Neural progenitor cell (in vitro differentiated cells): Measurements from ENCODE around the gene ELOVL6. TPM values are rescaled to one million over a fixed set of nuclear protein-coding genes. Genes with fewer than 3 reads are reported as not detected.
"Not testable (repeated sequence)": the region's sequence is repeated elsewhere in the genome, so short reads cannot be mapped to it uniquely, and the experiment has no call there.

Source experiments
- DNase-seq: peaks from one replicate; pipeline ENCODE4 v3.0.0-alpha.2; 2016; ENCODE audit warnings: low spot score
- H2AFZ ChIP-seq: fragments of 200-600 bp; sonication (generic); replicated peaks from 2 replicates; pipeline ENCODE4 v1.6.1; 2016; ENCODE audit warnings: antibody characterized with exemption
- H3F3A ChIP-seq: fragments of 200-600 bp; sonication (generic); 2 replicates; pipeline ENCODE4 v1.6.1; 2016; ENCODE audit warnings: antibody characterized with exemption, low read depth
- H3K27ac ChIP-seq: fragments of 200-600 bp; sonication (generic); 2 replicates; pipeline ENCODE4 v1.5.1; 2016; ENCODE audit warnings: mild to moderate bottlenecking
- H3K27me3 ChIP-seq: fragments of 200-600 bp; sonication (generic); 2 replicates; pipeline ENCODE4 v1.6.1; 2016; ENCODE audit warnings: mild to moderate bottlenecking, moderate library complexity
- H3K36me3 ChIP-seq: fragments of 200-600 bp; sonication (generic); 2 replicates; pipeline ENCODE4 v1.5.1; 2016
- H3K4me1 ChIP-seq: fragments of 200-600 bp; sonication (generic); 2 replicates; pipeline ENCODE4 v1.6.1; 2016; ENCODE audit warnings: mixed run types
- H3K4me2 ChIP-seq: fragments of 200-600 bp; sonication (generic); 2 replicates; pipeline ENCODE4 v1.6.1; 2016
- H3K4me3 ChIP-seq: fragments of 200-600 bp; sonication (generic); 2 replicates; pipeline ENCODE4 v1.5.1; 2016
- H3K79me2 ChIP-seq: fragments of 200-600 bp; sonication (generic); 2 replicates; pipeline ENCODE4 v1.6.1; 2016; ENCODE audit warnings: low read depth
- H3K9ac ChIP-seq: fragments of 200-600 bp; sonication (generic); 2 replicates; pipeline ENCODE4 v1.6.1; 2016
- H3K9me3 ChIP-seq: fragments of 200-600 bp; sonication (generic); 2 replicates; pipeline ENCODE4 v1.5.1; 2016; ENCODE audit warnings: low read depth
- H4K20me1 ChIP-seq: fragments of 200-600 bp; sonication (generic); 2 replicates; pipeline ENCODE4 v1.6.1; 2016; ENCODE audit warnings: low read depth
- H3K27ac Mint-ChIP-seq: 3 replicates; pipeline ENCODE4 v1.8.0; 2021; ENCODE audit warnings: mixed read lengths
- H3K27me3 Mint-ChIP-seq: 2 replicates; pipeline ENCODE4 v1.8.0; 2022; ENCODE audit warnings: low read depth, mild to moderate bottlenecking, inconsistent platforms, moderate library complexity, mixed read lengths; ENCODE audit not compliant: insufficient read depth
- H3K36me3 Mint-ChIP-seq: 3 replicates; pipeline ENCODE4 v1.8.0; 2021; ENCODE audit warnings: mixed read lengths
- H3K4me1 Mint-ChIP-seq: 3 replicates; pipeline ENCODE4 v1.8.0; 2021; ENCODE audit warnings: mixed read lengths
- H3K4me3 Mint-ChIP-seq: 3 replicates; pipeline ENCODE4 v1.8.0; 2021; ENCODE audit warnings: mild to moderate bottlenecking, moderate library complexity, mixed read lengths
- H3K9me3 Mint-ChIP-seq: 3 replicates; pipeline ENCODE4 v1.8.0; 2020; ENCODE audit warnings: mixed read lengths
- EZH2 ChIP-seq: fragments of 200-600 bp; sonication (generic); IDR thresholded peaks from 2 replicates; pipeline ENCODE4 v1.6.1; 2017; ENCODE audit warnings: antibody characterized with exemption, mild to moderate bottlenecking, moderate library complexity
- EZH2phosphoT487 ChIP-seq: fragments of 200-600 bp; sonication (generic); IDR thresholded peaks from 2 replicates; pipeline ENCODE4 v1.6.1; 2017; ENCODE audit warnings: antibody characterized with exemption
- total RNA-seq: library from RNA; depleted of rRNA; stranded (reverse); fragments of >200 nt; gene quantifications from 2 replicates; pipeline ENCODE4 v1.2.3, GENCODE V29; 2015; ENCODE audit warnings: low replicate concordance
- TF ChIP-seq, protein P1 (sequence below): fragments of 200-600 bp; sonication (generic); IDR thresholded peaks from 2 replicates; pipeline ENCODE4 v1.5.1; 2017; ENCODE audit warnings: antibody characterized with exemption, mild to moderate bottlenecking

ELOVL6 gene
- total RNA-seq, 1 donor from 2014 or later: 54.4 TPM

DNA sequence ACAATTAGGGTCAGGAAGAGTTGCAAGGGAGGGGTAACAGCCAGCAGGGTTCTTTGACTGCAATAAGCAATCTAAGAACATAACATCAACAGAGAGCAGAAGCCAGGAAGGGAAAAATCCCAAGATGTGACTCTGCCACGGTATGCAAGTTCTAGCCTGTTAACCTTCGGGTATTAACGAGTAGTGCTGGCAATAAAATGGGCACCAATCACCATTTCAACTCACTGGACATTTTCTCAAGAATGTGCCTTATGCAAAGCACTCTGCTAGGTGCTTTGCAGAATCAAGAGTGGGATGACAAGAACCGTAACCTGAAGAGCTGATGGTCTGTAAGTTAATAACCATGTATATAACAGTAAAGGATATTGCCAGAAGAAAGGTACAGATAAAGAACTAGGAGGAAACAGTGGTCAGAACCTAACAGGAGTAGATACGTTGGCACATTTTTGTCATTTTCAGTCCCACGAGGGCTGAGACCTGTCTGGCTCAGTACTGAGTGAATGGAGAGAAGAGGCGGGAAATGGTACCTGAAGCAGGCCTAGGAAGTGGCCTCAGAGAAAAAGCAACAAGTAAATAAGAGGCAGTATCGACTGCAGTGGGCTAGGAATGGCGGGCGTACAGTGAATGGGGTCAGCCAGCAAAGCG lies 2.7 kb downstream of the ELOVL6 start:
- Mint-ChIP-seq H3K27ac (peak overlapping the region; percentile 97), H3K4me1 (peaks cover 48% of the 10 kb centered on the region), H3K27me3 (peaks cover 7% of the 10 kb centered on the region), H3K4me3 (peak overlapping the region; percentile 94), H3K9me3 (peaks cover 2% of the 10 kb centered on the region), H3K36me3 (peaks cover 6% of the 10 kb centered on the region)
- H2AFZ ChIP-seq: peak overlapping the region; percentile 66
- H3F3A ChIP-seq: peaks cover 47% of the 10 kb centered on the region
- peak overlapping the region; percentile 62 for H3K9ac ChIP-seq
- DNase-seq: no peak
- H3K4me2 ChIP-seq: peak overlapping the region; percentile 96
- H3K4me3 ChIP-seq: peak overlapping the region; percentile 82
- H3K4me1 ChIP-seq: peaks cover 42% of the 10 kb centered on the region
- H3K9me3 ChIP-seq: no peaks in the 10 kb centered on the region
- H3K79me2 ChIP-seq: peaks cover 82% of the 10 kb centered on the region
- H3K27me3 ChIP-seq: no peaks in the 10 kb centered on the region
- H3K27ac ChIP-seq: peak overlapping the region; percentile 89
- TF ChIP-seq, protein P1, sequence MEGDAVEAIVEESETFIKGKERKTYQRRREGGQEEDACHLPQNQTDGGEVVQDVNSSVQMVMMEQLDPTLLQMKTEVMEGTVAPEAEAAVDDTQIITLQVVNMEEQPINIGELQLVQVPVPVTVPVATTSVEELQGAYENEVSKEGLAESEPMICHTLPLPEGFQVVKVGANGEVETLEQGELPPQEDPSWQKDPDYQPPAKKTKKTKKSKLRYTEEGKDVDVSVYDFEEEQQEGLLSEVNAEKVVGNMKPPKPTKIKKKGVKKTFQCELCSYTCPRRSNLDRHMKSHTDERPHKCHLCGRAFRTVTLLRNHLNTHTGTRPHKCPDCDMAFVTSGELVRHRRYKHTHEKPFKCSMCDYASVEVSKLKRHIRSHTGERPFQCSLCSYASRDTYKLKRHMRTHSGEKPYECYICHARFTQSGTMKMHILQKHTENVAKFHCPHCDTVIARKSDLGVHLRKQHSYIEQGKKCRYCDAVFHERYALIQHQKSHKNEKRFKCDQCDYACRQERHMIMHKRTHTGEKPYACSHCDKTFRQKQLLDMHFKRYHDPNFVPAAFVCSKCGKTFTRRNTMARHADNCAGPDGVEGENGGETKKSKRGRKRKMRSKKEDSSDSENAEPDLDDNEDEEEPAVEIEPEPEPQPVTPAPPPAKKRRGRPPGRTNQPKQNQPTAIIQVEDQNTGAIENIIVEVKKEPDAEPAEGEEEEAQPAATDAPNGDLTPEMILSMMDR: no peak
- no peak for TF ChIP-seq EZH2
- TF ChIP-seq EZH2phosphoT487: no peak
- no peaks in the 10 kb centered on the region for H4K20me1 ChIP-seq
- H3K36me3 ChIP-seq: no peaks in the 10 kb centered on the region

DNA sequence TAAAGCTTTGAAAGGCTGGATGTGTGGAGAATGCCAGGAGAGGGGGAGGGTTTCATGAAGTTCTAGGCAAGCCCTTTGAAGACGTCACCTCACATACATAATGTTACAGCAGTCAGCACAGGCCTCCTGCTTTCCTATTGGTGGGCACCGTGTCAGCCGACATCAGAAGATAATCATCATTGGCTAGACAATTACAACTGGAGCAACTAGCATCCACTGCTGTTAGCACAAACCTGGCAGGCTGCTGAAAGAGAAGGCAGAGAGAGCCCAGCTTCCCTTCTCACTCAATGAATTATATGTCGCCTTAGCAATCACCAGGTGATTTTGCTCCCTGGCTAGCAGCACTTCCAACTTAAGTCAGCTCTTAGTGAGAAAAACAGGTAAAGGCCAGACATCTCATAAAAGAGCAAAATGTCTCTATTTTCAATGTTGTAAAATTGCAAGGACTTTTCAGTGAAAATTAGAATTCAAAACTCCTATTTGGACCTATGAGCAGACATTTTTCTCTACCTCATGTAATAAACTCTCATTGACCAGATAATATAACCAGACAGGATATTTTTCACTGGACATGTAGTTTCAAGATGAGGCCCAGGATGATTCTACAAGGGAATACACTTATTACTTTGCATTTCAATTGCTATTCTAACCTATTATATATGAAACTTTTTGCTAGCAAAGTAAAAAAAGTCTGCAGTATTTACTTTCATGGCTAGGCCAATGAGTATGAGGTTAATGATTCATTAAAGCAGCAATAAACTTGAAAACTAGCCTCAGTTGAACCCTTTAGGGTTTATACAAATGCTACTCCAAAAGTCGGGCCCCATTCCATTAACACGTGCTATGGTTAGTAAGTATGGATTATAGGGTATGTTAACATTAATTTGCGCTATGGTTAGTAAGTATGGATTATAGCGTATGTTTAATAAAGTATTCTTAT lies 4.3 kb downstream of the ELOVL6 start:
- H3K9ac ChIP-seq: no peak overlapping the region
- H3K9me3 Mint-ChIP-seq: peaks cover 2% of the 10 kb centered on the region
- H3K4me1 ChIP-seq: peaks cover 32% of the 10 kb centered on the region
- TF ChIP-seq, protein P1: no peak
- TF ChIP-seq EZH2 (no peak), EZH2phosphoT487 (no peak)
- peaks cover 10% of the 10 kb centered on the region for H3K36me3 Mint-ChIP-seq
- peaks cover 94% of the 10 kb centered on the region for H3K79me2 ChIP-seq
- H4K20me1 ChIP-seq: no peaks in the 10 kb centered on the region
- no peaks in the 10 kb centered on the region for H3K36me3 ChIP-seq
- H3F3A ChIP-seq: peaks cover 36% of the 10 kb centered on the region
- peak overlapping the region; percentile 55 for H3K27ac ChIP-seq
- peak; percentile 82 for DNase-seq
- H3K4me1 Mint-ChIP-seq: peaks cover 37% of the 10 kb centered on the region
- no peaks in the 10 kb centered on the region for H3K9me3 ChIP-seq
- H3K4me2 ChIP-seq: peak overlapping the region; percentile 43
- H2AFZ ChIP-seq: no peak overlapping the region
- H3K4me3 Mint-ChIP-seq: peak overlapping the region; percentile 74
- H3K4me3 ChIP-seq: no peak overlapping the region
- H3K27me3 Mint-ChIP-seq: peaks cover 8% of the 10 kb centered on the region
- no peaks in the 10 kb centered on the region for H3K27me3 ChIP-seq
- H3K27ac Mint-ChIP-seq: peak overlapping the region; percentile 90

DNA sequence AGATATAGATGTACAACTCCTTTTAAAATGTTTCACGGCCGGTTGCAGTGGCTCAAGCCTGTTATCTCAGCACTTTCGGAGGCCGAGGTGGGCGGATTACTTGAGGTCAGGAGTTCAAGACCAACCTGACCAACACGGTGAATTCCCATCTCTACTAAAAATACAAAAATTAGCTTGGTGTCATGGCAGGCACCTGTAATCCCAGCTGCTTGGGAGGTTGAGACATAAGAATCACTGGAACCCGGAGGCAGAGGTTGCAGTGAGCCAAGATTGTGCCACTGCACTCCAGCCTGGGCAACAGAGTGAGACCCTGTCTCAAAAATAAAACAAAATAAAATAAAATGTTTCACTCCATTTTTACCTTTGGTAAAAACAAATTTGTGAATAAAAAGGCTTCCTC lies 5.1 kb downstream of the ELOVL6 start:
- Mint-ChIP-seq H3K4me3 (peak overlapping the region; percentile 74), H3K4me1 (peaks cover 35% of the 10 kb centered on the region), H3K36me3 (peaks cover 10% of the 10 kb centered on the region), H3K27ac (peak overlapping the region; percentile 90)
- H3K9me3 ChIP-seq, H4K20me1 ChIP-seq, DNase-seq, H3K27me3 Mint-ChIP-seq, H3K9ac ChIP-seq, H3K27me3 ChIP-seq, H3K36me3 ChIP-seq, H3K4me3 ChIP-seq, H2AFZ ChIP-seq, H3K9me3 Mint-ChIP-seq: not testable (repeated sequence)
- Histone ChIP-seq H3K4me1 (peaks cover 31% of the 10 kb centered on the region), H3K79me2 (peaks cover 100% of the 10 kb centered on the region), H3K4me2 (peak overlapping the region; percentile 43), H3F3A (peaks cover 28% of the 10 kb centered on the region), H3K27ac (peak overlapping the region; percentile 24)
